Measurements from ENCODE around the gene RIPK4. TPM values are rescaled to one million over a fixed set of nuclear protein-coding genes. Genes with fewer than 3 reads are reported as not detected.
A peak's percentile ranks its signal among the peaks of the same experiment; 100 is the strongest.

Gene RIPK4
- total RNA-seq: 10 to 100 TPM in 2 of 3 donors, not detected in 1; 15.7 to 30.3 TPM

GRCh38 chr21:41766883-41767605 is at the start of gene RIPK4:
RIPK4 (minus strand) TSS chr21:41767052; CDS start chr21:41767041, 11 bp downstream.
- DNase-seq (ENCODE audit: low spot score in 2 of 2): peak; percentile 88 to 91
- Histone ChIP-seq H3K9me3 (no peaks in the 10 kb centered on the region), H3K4me1 (peaks cover 0 to 3% of the 10 kb centered on the region in 2 donors), H3K27ac (peak within 1 kb of the TSS; percentile 85 to 92), H3K27me3 (peaks cover 0 to 29% of the 10 kb centered on the region in 2 donors), H3K4me3 (peak within 1 kb of the TSS in 2 of 3 donors; percentile 76 to 79), H3K36me3 (no peaks in the 10 kb centered on the region)
- intact Hi-C loops (cut with DNase I; ENCODE audit: low total_unique reads): no loop called here
- TF ChIP-seq POLR2AphosphoS5 (IDR thresholded peaks at IDR 0.05): peak; percentile 62 to 95 (median 83)
- peak; percentile 73 for TF ChIP-seq POLR2A (IDR thresholded peaks at IDR 0.05)
- no peak for TF ChIP-seq CTCF (IDR thresholded peaks at IDR 0.05)

- no peaks in the 10 kb centered on the region for H3K27me3 ChIP-seq
- H3K36me3 ChIP-seq: no peaks in the 10 kb centered on the region
- DNase-seq (ENCODE audit: low spot score in 2 of 2): no peak
- TF ChIP-seq POLR2AphosphoS5 (IDR thresholded peaks at IDR 0.05) (no peak), POLR2A (IDR thresholded peaks at IDR 0.05) (no peak), CTCF (IDR thresholded peaks at IDR 0.05) (no peak)
- intact Hi-C loops (cut with DNase I; ENCODE audit: low total_unique reads): no loop called here
- no peak overlapping the region for H3K27ac ChIP-seq
- H3K9me3 ChIP-seq: no peaks in the 10 kb centered on the region
- no peak overlapping the region for H3K4me3 ChIP-seq
- no peaks in the 10 kb centered on the region for H3K4me1 ChIP-seq
These were observed 49.1 kb upstream of the RIPK4 start for GRCh38 chr21:41815652-41816582.

- H3K27ac ChIP-seq: no peak overlapping the region
- no peaks in the 10 kb centered on the region for H3K4me1 ChIP-seq
- H3K9me3 ChIP-seq: no peaks in the 10 kb centered on the region
- H3K4me3 ChIP-seq: no peak overlapping the region
- TF ChIP-seq POLR2AphosphoS5 (IDR thresholded peaks at IDR 0.05): no peak
- TF ChIP-seq POLR2A (IDR thresholded peaks at IDR 0.05): no peak
- TF ChIP-seq CTCF (IDR thresholded peaks at IDR 0.05): no peak
- no peak for DNase-seq (ENCODE audit: low spot score in 2 of 2)
- no peaks in the 10 kb centered on the region for H3K36me3 ChIP-seq
- intact Hi-C loops (cut with DNase I; ENCODE audit: low total_unique reads): no loop called here
- no peaks in the 10 kb centered on the region for H3K27me3 ChIP-seq
These were observed 46.4 kb upstream of the RIPK4 start for GRCh38 chr21:41813226-41813625.

GRCh38 chr21:41812679-41813078 is 45.8 kb upstream of the RIPK4 start:
- Histone ChIP-seq H3K27me3 (no peaks in the 10 kb centered on the region), H3K27ac (no peak overlapping the region), H3K9me3 (no peaks in the 10 kb centered on the region), H3K36me3 (no peaks in the 10 kb centered on the region), H3K4me3 (no peak overlapping the region), H3K4me1 (no peaks in the 10 kb centered on the region)
- TF ChIP-seq POLR2AphosphoS5 (IDR thresholded peaks at IDR 0.05) (no peak), POLR2A (IDR thresholded peaks at IDR 0.05) (no peak), CTCF (IDR thresholded peaks at IDR 0.05) (no peak)
- no peak for DNase-seq (ENCODE audit: low spot score in 2 of 2)
- intact Hi-C loops (cut with DNase I; ENCODE audit: low total_unique reads): no loop called here

- no peak for DNase-seq (ENCODE audit: low spot score in 2 of 2)
- TF ChIP-seq POLR2AphosphoS5 (IDR thresholded peaks at IDR 0.05) (no peak), CTCF (IDR thresholded peaks at IDR 0.05) (no peak), POLR2A (IDR thresholded peaks at IDR 0.05) (no peak)
- no peaks in the 10 kb centered on the region for H3K4me1 ChIP-seq
- H3K4me3 ChIP-seq: no peak overlapping the region
- H3K27ac ChIP-seq: no peak overlapping the region
- H3K9me3 ChIP-seq: no peaks in the 10 kb centered on the region
- no peaks in the 10 kb centered on the region for H3K27me3 ChIP-seq
- intact Hi-C loops (cut with DNase I; ENCODE audit: low total_unique reads): no loop called here
- H3K36me3 ChIP-seq: no peaks in the 10 kb centered on the region
These were observed 43.7 kb upstream of the RIPK4 start for GRCh38 chr21:41810597-41810932.

Measured in breast epithelium (tissue), 4 donors.